ENCODE results near the gene NF1. TPM values are rescaled to one million over a fixed set of nuclear protein-coding genes. Genes with fewer than 3 reads are reported as not detected.
"Not testable (repeated sequence)": the region's sequence is repeated elsewhere in the genome, so short reads cannot be mapped to it uniquely, and the experiment has no call there.

The NF1 gene
- total RNA-seq, 4 donors from 2014 or later: 51.9 to 67.8 (median 66.3) TPM

GRCh38 chr17:31079731-31080130 is 15.0 kb upstream of the NF1 start:
- ATAC-seq (ENCODE audit: low FRiP score) (no peak), DNase-seq (ENCODE audit: low spot score) (no peak)
- TF ChIP-seq, protein P1, sequence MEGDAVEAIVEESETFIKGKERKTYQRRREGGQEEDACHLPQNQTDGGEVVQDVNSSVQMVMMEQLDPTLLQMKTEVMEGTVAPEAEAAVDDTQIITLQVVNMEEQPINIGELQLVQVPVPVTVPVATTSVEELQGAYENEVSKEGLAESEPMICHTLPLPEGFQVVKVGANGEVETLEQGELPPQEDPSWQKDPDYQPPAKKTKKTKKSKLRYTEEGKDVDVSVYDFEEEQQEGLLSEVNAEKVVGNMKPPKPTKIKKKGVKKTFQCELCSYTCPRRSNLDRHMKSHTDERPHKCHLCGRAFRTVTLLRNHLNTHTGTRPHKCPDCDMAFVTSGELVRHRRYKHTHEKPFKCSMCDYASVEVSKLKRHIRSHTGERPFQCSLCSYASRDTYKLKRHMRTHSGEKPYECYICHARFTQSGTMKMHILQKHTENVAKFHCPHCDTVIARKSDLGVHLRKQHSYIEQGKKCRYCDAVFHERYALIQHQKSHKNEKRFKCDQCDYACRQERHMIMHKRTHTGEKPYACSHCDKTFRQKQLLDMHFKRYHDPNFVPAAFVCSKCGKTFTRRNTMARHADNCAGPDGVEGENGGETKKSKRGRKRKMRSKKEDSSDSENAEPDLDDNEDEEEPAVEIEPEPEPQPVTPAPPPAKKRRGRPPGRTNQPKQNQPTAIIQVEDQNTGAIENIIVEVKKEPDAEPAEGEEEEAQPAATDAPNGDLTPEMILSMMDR (IDR thresholded peaks at IDR 0.05): no peak

DNA sequence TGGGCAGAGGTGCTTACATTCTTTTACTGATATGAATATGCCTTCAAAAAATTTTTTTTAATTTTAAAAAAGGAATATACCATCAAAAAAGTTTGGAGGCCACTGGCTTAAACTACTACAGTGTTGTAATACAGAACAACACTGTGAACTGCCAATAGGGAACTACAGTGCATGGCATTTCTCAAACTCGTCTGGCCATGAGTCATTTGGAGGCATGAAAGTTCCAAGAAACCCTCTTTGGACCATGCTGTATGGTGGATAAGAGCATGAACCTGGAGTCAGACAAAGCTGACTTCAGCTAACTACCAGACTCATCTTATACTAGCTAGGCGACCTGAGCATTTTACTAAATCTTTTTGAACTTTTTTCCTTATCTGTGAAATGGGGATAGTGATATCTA is 9.2 kb upstream of the NF1 start:
- DNase-seq (ENCODE audit: low spot score) (no peak), ATAC-seq (ENCODE audit: low FRiP score) (peak; percentile 88)
- TF ChIP-seq, protein P1 (IDR thresholded peaks at IDR 0.05): no peak

DNA sequence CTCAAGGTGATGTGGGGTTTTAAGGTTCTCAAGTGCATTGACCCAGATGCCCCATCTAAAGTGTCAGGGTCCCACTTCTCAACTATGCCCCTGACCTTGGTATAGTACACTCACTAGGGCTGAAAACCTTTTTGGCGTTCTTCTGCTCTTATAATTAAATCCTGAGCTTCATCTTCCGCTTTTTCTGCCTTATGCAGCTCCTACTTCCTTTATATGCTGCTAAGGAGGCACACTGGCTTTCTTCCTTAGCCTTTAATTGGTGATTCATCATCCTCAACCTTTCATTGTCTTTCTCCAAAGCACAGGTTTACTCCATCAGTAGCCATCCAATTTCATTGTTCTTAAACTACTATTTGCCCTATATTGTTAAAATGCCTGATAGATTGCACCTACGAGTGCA is 5.3 kb upstream of the NF1 start:
- TF ChIP-seq, protein P1 (IDR thresholded peaks at IDR 0.05): no peak
- DNase-seq (ENCODE audit: low spot score) (no peak), ATAC-seq (ENCODE audit: low FRiP score) (no peak)

GRCh38 chr17:31090650-31091049 is 4.1 kb upstream of the NF1 start:
- not testable (repeated sequence) for DNase-seq (ENCODE audit: low spot score); ATAC-seq (ENCODE audit: low FRiP score)

- no peak for ATAC-seq (ENCODE audit: low FRiP score)
- no peak for DNase-seq (ENCODE audit: low spot score)
- TF ChIP-seq, protein P1 (IDR thresholded peaks at IDR 0.05): no peak
These were observed 2.2 kb upstream of the NF1 start for GRCh38 chr17:31092475-31093064.

DNA sequence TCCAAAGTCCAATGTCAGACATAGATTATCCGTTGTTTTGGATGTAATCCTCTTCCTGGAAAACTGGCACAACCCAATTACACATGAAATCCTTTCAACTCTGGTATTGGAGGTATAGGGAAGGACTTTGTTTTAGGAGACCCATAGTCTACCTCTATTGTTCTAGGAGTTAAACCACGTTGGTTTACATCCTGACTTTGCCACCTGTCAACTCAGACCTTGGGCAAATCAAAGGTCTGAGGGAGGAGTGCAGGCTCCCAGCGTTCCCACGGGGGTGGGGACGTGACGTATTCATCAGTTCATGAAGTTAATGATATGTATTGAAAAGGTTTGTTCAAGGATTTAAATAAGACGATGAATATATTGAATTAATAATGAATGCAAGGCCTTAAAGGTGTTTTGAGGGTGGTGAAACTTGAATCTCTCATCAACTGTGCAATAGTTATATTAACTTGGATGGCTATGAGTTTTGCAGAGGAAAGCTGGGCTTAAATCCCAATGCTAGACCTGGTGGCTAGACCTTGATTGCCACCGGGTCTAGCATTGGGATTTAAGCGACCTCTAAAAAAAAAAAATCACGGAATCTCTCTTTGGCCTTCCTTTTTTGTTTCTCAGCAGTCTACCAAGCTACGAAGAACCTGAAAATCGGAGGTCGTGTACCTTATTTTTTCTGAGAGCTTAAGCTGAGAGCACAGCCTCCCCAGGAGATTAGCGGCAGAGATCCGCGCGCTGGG is 744 bp upstream of the NF1 start:
- DNase-seq (ENCODE audit: low spot score) (no peak), ATAC-seq (ENCODE audit: low FRiP score) (no peak)
- TF ChIP-seq, protein P1 (IDR thresholded peaks at IDR 0.05): no peak

GRCh38 chr17:31095236-31096105 is 694 bp downstream of the NF1 start:
- DNase-seq (ENCODE audit: low spot score) (no peak), ATAC-seq (ENCODE audit: low FRiP score) (peak; percentile 30)
- TF ChIP-seq, protein P1 (IDR thresholded peaks at IDR 0.05): no peak
